GM12873 (cell line): ENCODE data around the gene SCGB3A2.

ENCODE experiments used
- CTCF ChIP-seq: IDR thresholded peaks from 2 replicates; pipeline ENCODE4 v1.5.1; 2012; ENCODE audit warnings: low read depth, mild to moderate bottlenecking, moderate library complexity, low read length, control low read depth; ENCODE audit not compliant: insufficient read depth; ENCODE audit errors: missing control alignments

Gene SCGB3A2

DNA sequence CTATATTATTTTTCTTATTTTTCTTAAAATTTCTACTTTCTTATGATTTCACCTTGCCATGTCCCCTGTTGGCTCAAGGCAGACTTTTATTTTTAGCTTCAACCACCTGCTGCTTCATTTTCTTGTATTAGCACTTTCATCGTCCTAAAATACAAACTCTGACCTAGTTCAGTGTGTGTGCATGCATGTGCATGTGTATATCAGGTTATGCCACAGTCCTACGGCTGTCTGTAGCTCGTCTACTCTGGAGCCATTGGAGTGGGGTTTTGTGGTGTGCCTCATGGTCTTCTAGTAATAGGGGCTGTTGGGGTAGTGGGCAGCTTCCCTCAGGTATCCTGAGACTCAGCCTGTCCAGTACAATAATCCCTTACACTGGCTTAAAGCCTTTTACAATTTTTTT lies 33.7 kb upstream of the SCGB3A2 start:
- no peak for TF ChIP-seq CTCF

GRCh38 chr5:147845618-147846017 lies 32.9 kb upstream of the SCGB3A2 start:
- no peak for TF ChIP-seq CTCF

DNA sequence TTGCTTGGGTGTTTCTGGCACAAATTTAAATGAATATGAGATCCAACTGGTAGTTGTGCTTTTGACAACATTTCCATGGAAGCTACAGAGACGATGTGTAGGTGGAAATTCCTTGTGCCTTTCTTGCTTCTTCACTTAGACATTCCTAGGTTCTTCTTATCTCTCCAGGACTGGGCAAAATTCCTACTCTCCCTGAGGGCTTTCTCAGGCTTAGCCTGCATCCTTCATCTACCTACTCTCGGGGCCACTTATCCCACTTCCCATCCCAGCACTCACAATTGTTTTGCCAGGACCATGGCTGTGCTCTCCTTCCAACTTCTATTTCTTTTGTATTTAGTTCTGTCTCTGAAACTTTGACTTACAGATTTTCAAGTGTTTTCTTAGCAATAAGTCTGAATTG lies 29.3 kb upstream of the SCGB3A2 start:
- no peak for TF ChIP-seq CTCF

- no peak for TF ChIP-seq CTCF
Observed at GRCh38 chr5:147851578-147851977, 26.9 kb upstream of the SCGB3A2 start.

- no peak for TF ChIP-seq CTCF
Observed at GRCh38 chr5:147852365-147852764, 26.1 kb upstream of the SCGB3A2 start.

- no peak for TF ChIP-seq CTCF
Observed at GRCh38 chr5:147853372-147853987, 25.0 kb upstream of the SCGB3A2 start.

DNA sequence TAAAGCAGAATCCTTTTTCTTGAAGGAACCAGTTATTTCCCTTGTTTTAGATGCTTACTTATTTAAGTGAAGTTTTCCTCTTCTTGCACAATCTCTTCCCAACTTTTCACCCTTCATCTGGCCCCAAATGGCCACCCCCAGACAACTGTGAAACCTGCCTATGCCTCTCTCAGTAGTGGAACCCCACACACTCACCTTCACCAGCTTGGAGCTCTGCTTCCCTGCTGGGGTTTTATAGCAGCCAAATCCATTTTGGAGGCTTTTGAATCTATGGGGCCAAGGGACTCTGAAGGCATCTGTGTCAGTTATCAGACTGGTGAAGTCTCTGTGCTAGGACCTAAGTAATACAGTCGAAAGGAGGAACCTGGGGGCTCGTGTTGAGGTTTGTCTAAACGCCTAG lies 24.2 kb upstream of the SCGB3A2 start:
- TF ChIP-seq CTCF: no peak
